GM19372 (cell line): ENCODE data around the gene PPP6R2.

Experiments
- ATAC-seq: cut with Tn5 transposase; IDR thresholded peaks from one replicate; pipeline ENCODE4 v1.9.1; 2021; ENCODE audit warnings: mild to moderate bottlenecking, low read depth, moderate library complexity; ENCODE audit not compliant: unreplicated experiment

PPP6R2 gene

DNA sequence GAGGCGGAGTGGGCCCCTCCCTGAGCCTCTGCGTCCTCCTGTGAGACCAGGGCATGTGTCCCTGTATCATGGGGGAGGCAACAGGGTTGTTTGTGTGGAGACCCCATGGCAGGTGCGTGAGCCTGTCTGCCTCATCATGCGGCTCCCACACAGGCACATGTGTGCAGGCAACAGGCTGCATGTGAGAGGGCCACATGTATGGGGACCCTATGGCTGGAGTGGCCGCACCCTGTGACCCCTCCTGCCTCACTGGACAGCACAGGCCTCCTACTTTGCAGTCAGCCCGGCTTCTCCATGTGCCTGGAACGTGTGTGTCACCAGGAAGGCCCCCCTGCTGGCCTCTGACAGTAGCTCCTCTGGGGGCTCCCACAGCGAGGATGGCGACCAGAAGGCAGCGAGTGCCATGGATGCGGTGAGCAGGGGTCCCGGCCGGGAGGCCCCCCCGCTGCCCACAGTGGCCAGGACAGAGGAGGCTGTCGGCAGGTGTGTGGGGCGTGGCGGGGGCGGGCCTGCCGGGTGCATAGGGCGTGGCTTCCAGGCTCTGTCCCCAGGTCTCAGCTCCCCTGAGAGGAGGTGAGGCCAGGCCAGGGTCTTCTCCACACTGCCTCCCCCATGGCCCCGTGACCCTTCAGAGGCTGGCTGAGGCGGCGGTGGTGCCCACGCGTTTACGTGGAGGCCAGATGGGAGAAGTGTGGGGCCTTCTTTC, 97.6 kb downstream of the PPP6R2 start:
- no peak for ATAC-seq

GRCh38 chr22:50441428-50441993, 98.4 kb downstream of the PPP6R2 start:
- no peak for ATAC-seq

DNA sequence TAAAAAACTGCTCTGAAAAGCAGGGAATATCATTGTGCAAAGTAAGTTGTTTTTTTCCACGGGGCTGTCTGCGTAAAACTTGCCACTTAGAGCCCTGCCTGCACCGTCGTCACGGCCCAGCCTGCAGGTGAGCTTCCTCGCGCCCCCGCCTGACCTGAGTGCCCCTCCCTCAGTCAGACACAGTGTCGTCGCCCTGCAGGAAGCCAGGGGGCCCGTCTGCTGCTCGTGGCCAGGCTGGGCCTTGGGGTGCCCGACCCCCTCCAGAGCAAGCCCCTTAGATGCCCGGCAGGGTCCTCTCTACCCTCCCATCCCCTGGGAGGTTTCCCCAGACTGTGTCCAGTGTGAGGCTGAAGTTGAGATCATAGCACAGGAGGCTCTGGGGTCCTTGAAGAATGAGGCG, 100.1 kb downstream of the PPP6R2 start:
- no peak for ATAC-seq

GRCh38 chr22:50443801-50444625, 100.9 kb downstream of the PPP6R2 start:
- no peak for ATAC-seq

DNA sequence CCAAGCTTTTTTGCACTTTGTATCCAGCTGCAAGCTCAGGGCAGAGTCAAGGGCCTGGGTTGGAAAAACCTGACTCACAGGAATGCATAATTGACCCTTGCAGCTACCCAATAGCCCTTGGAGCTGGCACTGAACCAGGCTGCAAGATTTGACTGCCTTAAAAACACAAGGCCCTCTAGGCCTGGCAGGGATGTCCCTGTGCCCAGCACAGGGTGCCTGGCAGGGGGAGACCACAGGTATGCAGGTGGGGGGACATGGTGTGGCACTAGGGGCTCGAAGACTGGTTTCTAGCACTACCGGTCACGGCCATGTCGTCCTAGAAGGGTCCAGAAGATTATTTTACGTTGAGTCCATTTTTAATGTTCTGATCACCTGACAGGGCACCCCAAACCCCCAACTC, 101.5 kb downstream of the PPP6R2 start:
- no peak for ATAC-seq

DNA sequence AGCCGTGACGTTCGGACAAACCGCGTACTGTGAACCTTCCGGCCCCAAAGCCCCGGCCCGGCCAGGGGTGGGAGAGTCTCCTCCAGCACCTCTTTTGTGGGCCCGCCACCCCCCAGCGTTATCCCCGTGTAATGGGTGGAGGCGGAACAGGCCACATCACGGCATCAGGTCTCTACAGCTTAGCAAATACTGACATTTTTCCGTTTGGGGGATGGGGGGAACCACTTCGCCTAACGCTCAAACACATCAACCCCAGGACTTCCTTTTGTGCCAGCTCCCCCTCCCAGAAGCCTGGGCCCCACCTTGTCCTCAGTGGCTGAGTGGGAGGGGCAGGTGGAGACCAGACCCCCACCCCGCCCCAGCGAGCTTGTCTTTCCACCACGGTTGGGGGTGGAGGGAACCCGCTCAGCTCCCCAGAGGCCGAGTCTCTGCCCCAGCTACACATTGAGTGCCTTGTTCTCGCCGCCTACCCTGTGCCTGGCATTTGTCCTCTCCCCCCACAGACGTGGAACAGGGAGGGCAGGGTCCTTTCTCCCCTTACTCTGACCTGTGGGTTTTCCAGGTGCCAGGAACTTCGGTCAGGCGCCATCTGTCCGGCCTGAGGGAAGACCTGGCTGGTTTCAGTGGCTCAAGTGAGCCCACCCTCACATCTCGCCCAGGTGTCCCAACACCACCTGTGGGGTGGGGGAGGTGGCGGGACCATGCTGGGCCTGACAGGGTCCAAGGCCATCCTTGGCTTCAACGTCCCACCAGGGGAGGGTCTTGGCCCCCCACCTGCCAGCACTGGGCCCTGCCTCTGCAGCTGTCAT, 102.1 kb downstream of the PPP6R2 start:
- no peak for ATAC-seq

GRCh38 chr22:50445880-50446707, 103.0 kb downstream of the PPP6R2 start:
- ATAC-seq, result no peak

GRCh38 chr22:50446708-50447575, 103.8 kb downstream of the PPP6R2 start:
- no peak for ATAC-seq

DNA sequence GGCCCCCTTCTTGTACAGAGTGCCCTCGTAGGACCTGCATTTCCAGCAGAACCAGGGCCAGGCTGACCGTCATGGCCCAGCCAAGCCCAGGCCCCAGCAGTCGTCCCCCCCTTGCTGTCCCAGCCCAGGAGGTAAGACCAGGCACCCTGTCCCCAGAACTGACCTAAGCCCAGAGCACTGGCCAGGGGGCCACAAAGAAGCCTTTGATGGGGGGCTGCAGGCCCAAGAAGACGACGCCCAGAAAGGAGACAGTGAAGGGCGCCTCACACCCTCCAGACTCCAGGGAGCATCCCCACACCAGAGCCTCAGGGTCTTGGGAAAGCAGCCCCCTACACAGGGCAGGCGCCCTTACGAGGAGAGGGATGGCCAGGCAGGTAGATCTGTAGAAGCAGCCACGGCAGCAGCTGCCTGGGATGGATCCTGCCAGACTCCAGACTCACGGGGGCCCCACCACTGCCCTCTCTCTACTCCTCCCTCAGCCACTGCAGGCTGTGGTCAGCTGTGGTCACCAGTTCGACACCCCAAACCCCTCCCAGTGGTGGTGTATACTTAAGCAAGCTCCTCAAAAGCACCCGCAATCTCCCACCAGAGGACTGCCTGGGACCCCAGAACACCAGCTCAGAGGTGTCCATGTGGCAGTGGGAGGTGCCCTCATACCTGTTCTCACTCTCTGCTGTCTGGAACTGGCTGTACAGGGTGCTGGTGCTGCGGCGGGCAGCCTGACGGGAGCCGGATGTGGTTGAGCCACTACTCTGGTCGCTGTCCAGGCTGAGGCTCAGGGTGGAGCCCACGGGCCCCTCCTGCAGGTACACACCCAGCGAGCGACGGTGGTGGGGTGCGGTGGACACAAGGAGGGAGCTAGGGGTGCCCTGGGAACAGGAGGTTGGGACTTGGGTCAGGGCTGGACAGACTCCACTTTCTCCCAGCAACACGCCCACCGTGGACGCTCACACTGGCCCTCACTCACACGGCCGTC, 104.7 kb downstream of the PPP6R2 start:
- no peak for ATAC-seq

- ATAC-seq, result no peak
Observed at GRCh38 chr22:50452649-50453048, 109.5 kb downstream of the PPP6R2 start.

GRCh38 chr22:50454556-50455075, 111.5 kb downstream of the PPP6R2 start:
- ATAC-seq, result no peak

DNA sequence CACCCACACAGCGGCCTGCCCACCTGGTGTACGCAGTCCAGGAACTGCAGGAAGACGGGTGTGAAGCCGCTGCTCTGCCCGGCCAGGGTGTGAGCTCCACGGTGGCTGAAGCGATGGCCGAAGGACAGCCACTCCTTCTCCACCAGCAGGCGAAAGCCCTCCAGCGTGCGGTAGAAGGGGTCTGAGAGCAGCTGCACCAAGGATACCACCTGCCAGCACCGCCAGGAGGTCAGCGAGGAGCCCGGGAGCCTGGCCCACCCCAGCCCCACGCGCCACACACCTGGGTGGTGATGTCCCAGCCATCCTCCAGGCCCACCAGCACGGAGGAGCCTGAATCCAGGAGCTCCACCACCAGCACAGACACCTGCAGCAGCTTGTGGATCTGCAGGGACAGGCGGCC, 112.1 kb downstream of the PPP6R2 start:
- ATAC-seq, result no peak

DNA sequence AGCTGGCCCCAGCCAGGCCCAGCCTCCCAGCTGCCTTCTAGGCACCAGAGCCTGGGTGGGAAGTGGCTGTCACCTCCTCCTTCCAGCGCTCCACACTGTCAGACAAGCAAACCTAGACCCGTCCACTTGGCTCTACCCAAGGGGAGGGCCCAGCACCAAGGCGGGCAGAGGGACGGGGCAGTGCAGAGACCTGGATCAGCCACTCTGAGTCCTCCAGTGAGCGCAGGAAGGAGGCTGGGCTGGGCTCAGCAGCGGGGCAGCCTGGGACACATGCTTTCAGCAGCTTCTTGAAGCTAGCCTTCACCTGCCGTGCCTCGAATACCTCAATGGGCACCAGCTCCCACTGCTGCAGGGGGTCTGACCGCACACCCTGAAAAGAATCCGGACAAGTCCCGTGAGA, 112.9 kb downstream of the PPP6R2 start:
- no peak for ATAC-seq

GRCh38 chr22:50456466-50457234, 113.5 kb downstream of the PPP6R2 start:
- ATAC-seq, result no peak

DNA sequence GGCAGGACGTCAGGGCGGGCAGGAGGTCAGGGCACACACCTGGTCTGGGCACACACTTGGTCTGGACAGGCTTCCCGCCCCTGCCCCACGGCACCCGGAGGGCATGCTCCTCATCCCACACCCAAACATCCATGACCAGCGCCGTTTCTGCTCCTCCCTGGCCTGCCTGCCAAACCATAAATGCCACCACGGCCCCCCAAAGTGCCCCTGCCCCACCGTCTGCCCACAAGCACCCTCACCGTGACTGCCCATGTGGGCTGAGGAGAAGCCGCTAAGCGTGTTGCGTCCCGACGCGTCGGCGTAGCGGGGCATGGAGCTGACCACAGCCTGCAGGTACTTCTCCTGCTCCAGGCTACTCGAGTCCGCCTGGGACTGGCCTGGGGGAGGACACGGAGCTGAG, 115.9 kb downstream of the PPP6R2 start:
- no peak for ATAC-seq

DNA sequence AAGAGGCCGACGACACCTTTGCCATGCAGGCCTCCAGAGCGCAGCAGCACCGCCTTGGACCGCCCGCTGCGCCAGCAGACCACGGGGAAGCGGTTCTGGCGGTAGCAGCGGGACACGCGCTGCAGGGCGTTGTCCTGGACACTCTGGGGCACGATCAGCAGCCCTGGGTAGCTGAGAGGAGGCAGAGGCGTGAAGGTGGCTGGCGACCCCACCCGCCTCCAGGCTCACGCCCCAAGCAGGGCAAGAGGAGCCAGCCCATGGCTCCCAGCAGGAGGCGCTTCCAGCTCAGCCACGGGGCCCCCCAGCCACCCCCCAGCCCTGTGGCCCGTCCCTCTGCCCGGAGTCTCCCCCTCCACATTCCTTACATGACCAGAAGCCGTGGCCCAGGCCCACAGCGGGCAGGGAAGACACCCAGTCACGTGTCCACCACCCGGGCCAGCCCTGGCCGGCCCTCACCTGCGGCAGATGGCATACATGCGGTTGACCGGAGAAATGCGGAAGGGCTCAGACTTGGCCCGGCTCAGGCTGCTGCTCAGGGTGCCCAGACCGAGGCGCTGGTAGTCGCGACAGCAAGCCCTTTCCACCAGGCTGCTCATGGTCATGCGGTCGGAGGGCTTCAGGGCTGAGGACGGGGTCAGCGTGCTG, 116.5 kb downstream of the PPP6R2 start:
- ATAC-seq, result no peak
